Measurements from ENCODE around the gene NXPE3.

DNA sequence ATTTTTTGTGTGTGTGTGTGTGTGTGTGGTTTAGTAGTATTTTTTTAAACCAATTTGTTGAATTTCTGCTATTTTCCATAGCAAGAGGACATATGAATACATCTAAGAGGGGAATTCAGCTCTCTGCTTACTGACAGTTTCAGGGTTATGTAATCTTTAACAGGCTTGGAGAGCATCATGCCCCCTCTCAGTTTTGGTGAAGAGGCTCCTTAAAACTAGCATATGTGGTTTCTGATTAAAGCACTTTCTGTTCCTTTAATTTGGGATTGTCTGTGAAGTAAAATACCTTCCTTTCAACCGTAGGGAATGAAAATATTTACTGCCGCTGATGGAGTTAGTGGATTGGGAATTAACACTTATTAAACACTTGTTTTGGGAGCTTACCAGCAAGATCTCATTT is 50.9 kb downstream of the NXPE3 start:
- TF ChIP-seq, protein P1, sequence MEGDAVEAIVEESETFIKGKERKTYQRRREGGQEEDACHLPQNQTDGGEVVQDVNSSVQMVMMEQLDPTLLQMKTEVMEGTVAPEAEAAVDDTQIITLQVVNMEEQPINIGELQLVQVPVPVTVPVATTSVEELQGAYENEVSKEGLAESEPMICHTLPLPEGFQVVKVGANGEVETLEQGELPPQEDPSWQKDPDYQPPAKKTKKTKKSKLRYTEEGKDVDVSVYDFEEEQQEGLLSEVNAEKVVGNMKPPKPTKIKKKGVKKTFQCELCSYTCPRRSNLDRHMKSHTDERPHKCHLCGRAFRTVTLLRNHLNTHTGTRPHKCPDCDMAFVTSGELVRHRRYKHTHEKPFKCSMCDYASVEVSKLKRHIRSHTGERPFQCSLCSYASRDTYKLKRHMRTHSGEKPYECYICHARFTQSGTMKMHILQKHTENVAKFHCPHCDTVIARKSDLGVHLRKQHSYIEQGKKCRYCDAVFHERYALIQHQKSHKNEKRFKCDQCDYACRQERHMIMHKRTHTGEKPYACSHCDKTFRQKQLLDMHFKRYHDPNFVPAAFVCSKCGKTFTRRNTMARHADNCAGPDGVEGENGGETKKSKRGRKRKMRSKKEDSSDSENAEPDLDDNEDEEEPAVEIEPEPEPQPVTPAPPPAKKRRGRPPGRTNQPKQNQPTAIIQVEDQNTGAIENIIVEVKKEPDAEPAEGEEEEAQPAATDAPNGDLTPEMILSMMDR (IDR thresholded peaks at IDR 0.05): no peak
- no peak for TF ChIP-seq POLR2A (IDR thresholded peaks at IDR 0.05)

Data from testis (tissue), 2 donors.